K562 (cell line): Measurements from ENCODE around the gene ERGIC1. TPM values are rescaled to one million over a fixed set of nuclear protein-coding genes. Genes with fewer than 3 reads are reported as not detected.

ENCODE experiments used
- ATAC-seq: fragments of 200-7000 bp; cut with Tn5 transposase; 3 replicates; pipeline ENCODE4 v1.9.1; 2020; ENCODE audit warnings: moderate library complexity
- BruUV-seq: library from RNA; stranded (reverse); fragments of 400-500 nt; replicated peaks from 2 replicates; lab custom pipeline; 2021; lab: Mats Ljungman, UMichigan
- CTCF ChIA-PET: fragments of 300-600 bp; formaldehyde crosslinking; extraction: SDS; loops from one replicate; lab custom pipeline; 2021; ENCODE audit warnings: low intra/inter-chr PET ratio; lab: Yijun Ruan, JAX
- POLR2A ChIA-PET: fragments of 300-600, 350-650 bp; sonication (Branson Sonifier 250); formaldehyde crosslinking; extraction: SDS; loops from one replicate; lab custom pipeline; 2021; ENCODE audit warnings: antibody characterized with exemption, inconsistent platforms; lab: Yijun Ruan, JAX
- DNase-seq, 4 experiments: peaks; one replicate each; pipeline versions ENCODE4 v3.0.0 to v3.0.0-alpha.2; 2011 to 2018; ENCODE audit warnings: low spot score in 3 of 4, mixed read lengths in 3 of 4; ENCODE audit errors: extremely low read depth in 1 of 4
- FAIRE-seq: peaks from 2 replicates; lab custom pipeline; 2011; peaks lifted over from hg19 to GRCh38; lab: Jason Lieb, UNC
- H2AFZ ChIP-seq: 2 replicates; pipeline ENCODE4 v1.6.0; 2011; ENCODE audit warnings: low read depth, low read length, control low read depth, inconsistent platforms
- H3K27ac ChIP-seq: fragments of 200-600 bp; 3 replicates; pipeline ENCODE4 v1.8.0; 2011; ENCODE audit warnings: low read depth, mild to moderate bottlenecking, control low read depth, inconsistent platforms, low read length, moderate library complexity, mixed read lengths; ENCODE audit errors: extremely low read depth
- H3K27me3 ChIP-seq, 2 experiments: fragments of 300-600 bp in 1 of 2; 2 replicates in 1 of 2; 3 replicates in 1 of 2; pipeline versions ENCODE4 v1.6.0 to v1.8.0; 2011; ENCODE audit warnings: inconsistent platforms in 2 of 2, low read length in 2 of 2, mild to moderate bottlenecking in 1 of 2, mixed read lengths in 1 of 2, moderate library complexity in 1 of 2; ENCODE audit not compliant: control insufficient read depth in 2 of 2, insufficient read depth in 2 of 2
- H3K36me3 ChIP-seq: fragments of 300-600 bp; 3 replicates; pipeline ENCODE4 v1.8.0; 2011; ENCODE audit warnings: mild to moderate bottlenecking, low read length, inconsistent platforms; ENCODE audit not compliant: control insufficient read depth, insufficient read depth
- H3K4me1 ChIP-seq, 2 experiments: fragments of 200-600 bp in 1 of 2; replicated peaks in 1 of 2; 2 replicates in 1 of 2; 3 replicates in 1 of 2; pipeline versions ENCODE4 v1.5.1 to v1.8.0; 2011; ENCODE audit warnings: inconsistent platforms in 2 of 2, low read length in 2 of 2, mild to moderate bottlenecking in 1 of 2, mixed read lengths in 1 of 2, moderate library complexity in 1 of 2; ENCODE audit not compliant: control insufficient read depth in 2 of 2, insufficient read depth in 2 of 2
- H3K4me2 ChIP-seq: 2 replicates; pipeline ENCODE4 v1.6.1; 2011; ENCODE audit warnings: low read length, control low read depth, inconsistent platforms, mixed read lengths; ENCODE audit not compliant: insufficient read depth
- H3K4me3 ChIP-seq: fragments of 200-600 bp; sonication (generic), shearing (Covaris generic); 2 replicates; pipeline ENCODE4 v1.5.1; 2016; ENCODE audit warnings: control low read depth, inconsistent platforms
- H3K79me2 ChIP-seq: fragments of 200-600 bp; 3 replicates; pipeline ENCODE4 v1.8.0; 2011; ENCODE audit warnings: low read length, inconsistent platforms; ENCODE audit not compliant: control insufficient read depth, insufficient read depth
- H3K9ac ChIP-seq, 2 experiments: 2 replicates each; pipeline versions ENCODE4 v1.6.0 to v1.6.1; 2011; ENCODE audit warnings: low read depth in 2 of 2, low read length in 2 of 2, control low read depth in 1 of 2, inconsistent platforms in 1 of 2, mild to moderate bottlenecking in 1 of 2, mixed read lengths in 1 of 2; ENCODE audit not compliant: insufficient read depth in 1 of 2
- H3K9me1 ChIP-seq: one replicate; pipeline ENCODE4 v1.6.0; 2011; ENCODE audit warnings: inconsistent platforms, mild to moderate bottlenecking, low read length, moderate library complexity; ENCODE audit not compliant: control insufficient read depth, insufficient read depth
- H3K9me3 ChIP-seq: replicated peaks from 2 replicates; pipeline ENCODE4 v1.5.1; 2011; ENCODE audit warnings: low read depth, low read length, inconsistent platforms; ENCODE audit not compliant: control insufficient read depth, insufficient read depth
- H4K20me1 ChIP-seq: replicated peaks from 2 replicates; pipeline ENCODE4 v1.6.1; 2011; ENCODE audit warnings: low read length, inconsistent platforms, mixed read lengths; ENCODE audit not compliant: control insufficient read depth, insufficient read depth
- EGR1 ChIP-seq: fragments of 450-650 bp; conservative IDR thresholded peaks from 2 replicates; pipeline ENCODE4 v1.6.1; 2017; ENCODE audit warnings: mild to moderate bottlenecking
- MEF2D ChIP-seq: conservative IDR thresholded peaks from 2 replicates; pipeline ENCODE4 v1.6.1; 2016; ENCODE audit warnings: low read depth, missing genetic modification characterization, missing compliant biosample characterization
- RBM15 ChIP-seq: fragments of 200-400 bp; formaldehyde crosslinking; IDR thresholded peaks from 2 replicates; pipeline ENCODE4 v1.6.1; 2018; ENCODE audit warnings: mild to moderate bottlenecking, low read length, moderate library complexity; ENCODE audit not compliant: insufficient read depth
- SAFB ChIP-seq: fragments of 200-400 bp; formaldehyde crosslinking; IDR thresholded peaks from 2 replicates; pipeline ENCODE4 v1.6.1; 2017; ENCODE audit warnings: low read depth, low read length, borderline replicate concordance
- ZBTB5 ChIP-seq: fragments of 450-650 bp; IDR thresholded peaks from 2 replicates; pipeline ENCODE4 v1.6.1; 2017; ENCODE audit warnings: antibody characterized with exemption
- WGBS: fragments of 100-300 bp; shearing (Covaris generic); methylation state at CpG from one replicate; pipeline ENCODE4 v1.1.6; 2016; ENCODE audit warnings: low coverage, mixed read lengths; ENCODE audit not compliant: insufficient coverage; ENCODE audit errors: missing lambda C conversion rate; 5-methylcytosine and 5-hydroxymethylcytosine counted together
- in situ Hi-C: fragments of 300-500 bp; cut with MboI; formaldehyde crosslinking; loops from 4 replicates; pipeline ENCODE4 v1.15.0; 2018; ENCODE audit warnings: inconsistent platforms, mixed read lengths
- intact Hi-C: fragments of 100-400 bp; cut with micrococcal nuclease; formaldehyde crosslinking; loops from 2 replicates; pipeline ENCODE4 v1.14.2; 2022
- polyA plus RNA-seq, 8 experiments: library from polyadenylated mRNA; depleted of rRNA in 4 of 8; stranded (reverse) in 5 of 8; unstranded in 3 of 8; fragments of >200 nt; fragmentation: Nextera tagmentation in 2 of 8; fragmentation: Illumina TruSeq in 1 of 8; extraction: Ambion mirVana in 2 of 8; extraction: Trizol in 1 of 8; gene quantifications; 2 replicates each; pipeline versions ENCODE4 v1.2.1 to v1.2.3, GENCODE V29; 2011 to 2014; ENCODE audit warnings: inconsistent platforms in 1 of 8, missing spikeins in 1 of 8
- total RNA-seq, 7 experiments: library from RNA; depleted of rRNA in 6 of 7; stranded (reverse); fragments of >200 nt in 6 of 7; fragmentation: Illumina TruSeq in 2 of 7; extraction: Trizol in 2 of 7; gene quantifications; 2 replicates each; pipeline versions ENCODE4 v1.2.1 to v1.2.3, GENCODE V29; 2011 to 2021; ENCODE audit warnings: low replicate concordance in 1 of 7

Gene ERGIC1
- total and polyA plus RNA-seq, 9 of the 15 experiments (the other 6 are each of a cell fraction or from before 2014, with no cell fraction given), result 5.5 to 68.4 (median 36.4) TPM

DNA sequence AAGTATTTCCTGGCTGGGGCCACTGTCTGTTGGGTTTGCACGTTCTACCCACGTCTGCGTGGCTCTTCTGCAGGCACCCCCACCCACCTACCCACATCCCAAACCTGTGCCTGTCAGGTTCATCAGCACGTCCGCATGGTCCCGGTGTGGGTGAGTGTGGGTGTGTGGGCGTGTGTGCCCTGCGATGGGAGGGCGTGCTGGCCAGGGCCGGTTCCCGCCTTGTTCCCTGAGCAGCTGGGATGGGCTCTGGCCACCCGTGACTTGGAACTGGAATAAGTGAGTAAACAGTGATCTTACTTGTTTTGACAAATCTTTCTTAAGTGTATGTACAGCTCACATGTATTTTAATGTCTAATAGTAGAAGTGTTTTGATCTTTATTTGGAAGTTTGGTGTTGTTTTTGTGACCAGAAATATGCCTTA lies 20.4 kb downstream of the ERGIC1 start:
- Histone ChIP-seq H2AFZ (no peak overlapping the region), H3K27ac (no peak overlapping the region), H3K27me3 (no peaks in the 10 kb centered on the region), H3K4me2 (no peak overlapping the region), H3K9ac (peak overlapping the region in 1 of 2 experiments; percentile 65; a peak in 1 of 4 replicates), H3K9me1 (no peaks in the 10 kb centered on the region), H3K4me1 (peaks cover 0 to 15% of the 10 kb centered on the region in 2 experiments; a peak in 2 of 5 replicates), H3K36me3 (peaks cover 4% of the 10 kb centered on the region; the same call in 2 of the 3 replicates), H3K4me3 (no peak overlapping the region), H3K79me2 (0 out of 3 replicates have a peak, but pooled peaks cover 2% of the 10 kb centered on the region), H3K9me3 (no peaks in the 10 kb centered on the region), H4K20me1 (peaks cover 11% of the 10 kb centered on the region)
- no peak for DNase-seq
- WGBS, result 90% methylated on average over 12 of the region's 12 CpGs
- no peak for FAIRE-seq
- POLR2A ChIA-PET, result interaction anchor here (0.9 kb wide), 1 partner anchor 84 kb away, joined by 5 read pairs; the partner anchor contains the start of gene DUSP1
- BruUV-seq, result no TSS peak
- TF ChIP-seq SAFB (no peak), ZBTB5 (no peak), MEF2D (tag) (no peak), EGR1 (peak; percentile 45; the same call in 1 of the 2 replicates), RBM15 (no peak)
- CTCF ChIA-PET, result no interaction called here
- intact Hi-C loops (no loop called here), in situ Hi-C loops (no loop called here)
- ATAC-seq, result no peak
